Gastrocnemius medialis (tissue), 4 donors: ENCODE data around the gene COL25A1. TPM values are rescaled to one million over a fixed set of nuclear protein-coding genes. Genes with fewer than 3 reads are reported as not detected.

Experiments
- ATAC-seq, 2 donors: fragments of 150-250 bp; one replicate each; pipeline ENCODE4 v1.9.1; 2016
- DNase-seq, 2 donors: peaks; one replicate each; pipeline ENCODE4 v3.0.0-alpha.2; 2019
- H3K27ac ChIP-seq, 4 donors: fragments of 200-600 bp; sonication (generic); 1 replicate in 1 of 4; 2 replicates in 3 of 4; pipeline ENCODE4 v1.5.1; 2016 to 2018; ENCODE audit warnings: mild to moderate bottlenecking in 2 of 4, moderate library complexity in 1 of 4
- H3K27me3 ChIP-seq, 3 donors: fragments of 200-600 bp; sonication (generic) in 2 of 3; 1 replicate in 1 of 3; 2 replicates in 2 of 3; pipeline versions ENCODE4 v1.5.1 to v1.6.0; 2016 to 2019; ENCODE audit warnings: mild to moderate bottlenecking in 1 of 3, moderate library complexity in 1 of 3
- H3K36me3 ChIP-seq, 2 donors: fragments of 200-600 bp; sonication (generic) in 1 of 2; one replicate each; pipeline ENCODE4 v1.5.1; 2017 to 2018
- H3K4me1 ChIP-seq, 2 donors: fragments of 200-600 bp; sonication (generic) in 1 of 2; one replicate each; pipeline ENCODE4 v1.5.1; 2016 to 2017; ENCODE audit warnings: mild to moderate bottlenecking in 2 of 2
- H3K4me3 ChIP-seq, 4 donors: fragments of 200-600 bp; sonication (generic) in 3 of 4; 1 replicate in 1 of 4; 2 replicates in 3 of 4; pipeline ENCODE4 v1.5.1; 2016 to 2019; ENCODE audit warnings: mild to moderate bottlenecking in 2 of 4
- H3K9me3 ChIP-seq, 3 donors: fragments of 200-600 bp; sonication (generic) in 2 of 3; 1 replicate in 1 of 3; 2 replicates in 2 of 3; pipeline ENCODE4 v1.5.1; 2016 to 2019
- CTCF ChIP-seq, 5 experiments: fragments of 450-650 bp in 3 of 5; fragments of 200-600 bp in 2 of 5; sonication (generic) in 2 of 5; IDR thresholded peaks in 4 of 5; conservative IDR thresholded peaks in 1 of 5; 1 replicate in 4 of 5; 2 replicates in 1 of 5; pipeline ENCODE4 v1.5.1; 2016 to 2019; ENCODE audit warnings: antibody characterized with exemption in 5 of 5, mild to moderate bottlenecking in 3 of 5, moderate library complexity in 3 of 5
- POLR2A ChIP-seq, 2 donors: fragments of 450-650 bp; IDR thresholded peaks; one replicate each; pipeline ENCODE4 v1.6.1; 2017; ENCODE audit warnings: antibody characterized with exemption in 2 of 2, mild to moderate bottlenecking in 2 of 2, moderate library complexity in 2 of 2
- in situ Hi-C, 4 donors: fragments of 200-750 bp; cut with MboI; loops; one replicate each; pipeline versions ENCODE4 v1.15.0 to v1.8.0; 2017; ENCODE audit warnings: low sequenced_read_pairs in 4 of 4
- intact Hi-C: fragments of 100-400 bp; cut with DNase I; formaldehyde crosslinking; loops from one replicate; pipeline ENCODE4 v1.15.1; 2023; ENCODE audit warnings: low total_unique reads
- total RNA-seq, 4 donors: library from RNA; depleted of rRNA; stranded (reverse); fragments of >200 nt; gene quantifications; one replicate each; pipeline versions ENCODE4 v1.1.0 to v1.2.3, GENCODE V29; 2016

The COL25A1 gene
- total RNA-seq, 4 donors from 2014 or later = 0.27 to 2.0 (median 0.85) TPM; not detected in 1

GRCh38 chr4:109327641-109328040 is 25.2 kb upstream of the COL25A1 start:
- no peak for DNase-seq
- TF ChIP-seq CTCF (IDR thresholded peaks at IDR 0.05 in 4 of 5, conservative IDR thresholded peaks at IDR 0.05 in 1 of 5) (no peak), POLR2A (IDR thresholded peaks at IDR 0.05) (no peak)
- Histone ChIP-seq H3K27ac (no peak overlapping the region), H3K36me3 (no peaks in the 10 kb centered on the region), H3K4me3 (no peak overlapping the region), H3K4me1 (no peaks in the 10 kb centered on the region), H3K9me3 (no peaks in the 10 kb centered on the region), H3K27me3 (no peaks in the 10 kb centered on the region)
- intact Hi-C loops (no loop called here), in situ Hi-C loops (no loop called here)
- no peak for ATAC-seq

GRCh38 chr4:109325698-109326097 is 23.2 kb upstream of the COL25A1 start:
- TF ChIP-seq CTCF (IDR thresholded peaks at IDR 0.05 in 4 of 5, conservative IDR thresholded peaks at IDR 0.05 in 1 of 5) (no peak), POLR2A (IDR thresholded peaks at IDR 0.05) (no peak)
- Histone ChIP-seq H3K27me3 (no peaks in the 10 kb centered on the region), H3K36me3 (no peaks in the 10 kb centered on the region), H3K27ac (no peak overlapping the region), H3K4me1 (no peaks in the 10 kb centered on the region), H3K4me3 (no peak overlapping the region), H3K9me3 (no peaks in the 10 kb centered on the region)
- ATAC-seq (no peak), DNase-seq (no peak)
- in situ Hi-C loops = no loop called here
- intact Hi-C loops = no loop called here

GRCh38 chr4:109323348-109323747 is 20.9 kb upstream of the COL25A1 start:
- Histone ChIP-seq H3K4me3 (no peak overlapping the region), H3K27me3 (no peaks in the 10 kb centered on the region), H3K27ac (no peak overlapping the region), H3K4me1 (no peaks in the 10 kb centered on the region), H3K9me3 (no peaks in the 10 kb centered on the region), H3K36me3 (no peaks in the 10 kb centered on the region)
- intact Hi-C loops = no loop called here
- no peak for DNase-seq
- in situ Hi-C loops = loop anchor here in 1 of 4 donors (25.0 kb wide), 1 partner anchor 486 kb away; no protein-coding TSS in a partner anchor
- TF ChIP-seq CTCF (IDR thresholded peaks at IDR 0.05 in 4 of 5, conservative IDR thresholded peaks at IDR 0.05 in 1 of 5) = no peak
- TF ChIP-seq POLR2A (IDR thresholded peaks at IDR 0.05) = no peak
- ATAC-seq = no peak

GRCh38 chr4:109321232-109321631 is 18.8 kb upstream of the COL25A1 start:
- DNase-seq = no peak
- no peak for TF ChIP-seq POLR2A (IDR thresholded peaks at IDR 0.05)
- TF ChIP-seq CTCF (IDR thresholded peaks at IDR 0.05 in 4 of 5, conservative IDR thresholded peaks at IDR 0.05 in 1 of 5) = no peak
- no peaks in the 10 kb centered on the region for H3K4me1 ChIP-seq
- no peaks in the 10 kb centered on the region for H3K27me3 ChIP-seq
- intact Hi-C loops = no loop called here
- no peak overlapping the region for H3K4me3 ChIP-seq
- in situ Hi-C loops = loop anchor here in 1 of 4 donors (25.0 kb wide), 1 partner anchor 484 kb away; no protein-coding TSS in a partner anchor
- H3K36me3 ChIP-seq = no peaks in the 10 kb centered on the region
- no peak overlapping the region for H3K27ac ChIP-seq
- H3K9me3 ChIP-seq = no peaks in the 10 kb centered on the region
- no peak for ATAC-seq

GRCh38 chr4:109319684-109320083 is 17.2 kb upstream of the COL25A1 start:
- in situ Hi-C loops = loop anchor here in 1 of 4 donors (25.0 kb wide), 1 partner anchor 482 kb away; no protein-coding TSS in a partner anchor
- H3K27ac ChIP-seq = no peak overlapping the region
- peaks cover 0 to under 1% of the 10 kb centered on the region in 2 donors for H3K4me1 ChIP-seq
- no peaks in the 10 kb centered on the region for H3K9me3 ChIP-seq
- no peaks in the 10 kb centered on the region for H3K36me3 ChIP-seq
- TF ChIP-seq CTCF (IDR thresholded peaks at IDR 0.05 in 4 of 5, conservative IDR thresholded peaks at IDR 0.05 in 1 of 5) = no peak
- TF ChIP-seq POLR2A (IDR thresholded peaks at IDR 0.05) = no peak
- H3K27me3 ChIP-seq = no peaks in the 10 kb centered on the region
- intact Hi-C loops = no loop called here
- DNase-seq (no peak), ATAC-seq (no peak)
- no peak overlapping the region for H3K4me3 ChIP-seq
